KOPT-K1 (cell line): ENCODE measurements around the gene FGF16.
"Not testable (repeated sequence)": the region's sequence is repeated elsewhere in the genome, so short reads cannot be mapped to it uniquely, and the experiment has no call there.

Source experiments
- H3K27ac ChIP-seq: fragments of 200-600 bp; sonication (generic); 2 replicates; pipeline ENCODE4 v1.5.1; 2016; ENCODE audit warnings: antibody characterized with exemption, mild to moderate bottlenecking, low read depth, low read length; ENCODE audit not compliant: poor library complexity, severe bottlenecking
- H3K36me3 ChIP-seq: fragments of 200-600 bp; sonication (generic); 2 replicates; pipeline ENCODE4 v1.5.1; 2017; ENCODE audit warnings: antibody characterized with exemption, mild to moderate bottlenecking, low read length, moderate library complexity; ENCODE audit not compliant: insufficient read depth
- H3K9me3 ChIP-seq: fragments of 200-600 bp; sonication (generic); 2 replicates; pipeline ENCODE4 v1.5.1; 2017; ENCODE audit warnings: antibody characterized with exemption, low read length, mild to moderate bottlenecking; ENCODE audit not compliant: insufficient read depth, poor library complexity, severe bottlenecking

Gene FGF16

DNA sequence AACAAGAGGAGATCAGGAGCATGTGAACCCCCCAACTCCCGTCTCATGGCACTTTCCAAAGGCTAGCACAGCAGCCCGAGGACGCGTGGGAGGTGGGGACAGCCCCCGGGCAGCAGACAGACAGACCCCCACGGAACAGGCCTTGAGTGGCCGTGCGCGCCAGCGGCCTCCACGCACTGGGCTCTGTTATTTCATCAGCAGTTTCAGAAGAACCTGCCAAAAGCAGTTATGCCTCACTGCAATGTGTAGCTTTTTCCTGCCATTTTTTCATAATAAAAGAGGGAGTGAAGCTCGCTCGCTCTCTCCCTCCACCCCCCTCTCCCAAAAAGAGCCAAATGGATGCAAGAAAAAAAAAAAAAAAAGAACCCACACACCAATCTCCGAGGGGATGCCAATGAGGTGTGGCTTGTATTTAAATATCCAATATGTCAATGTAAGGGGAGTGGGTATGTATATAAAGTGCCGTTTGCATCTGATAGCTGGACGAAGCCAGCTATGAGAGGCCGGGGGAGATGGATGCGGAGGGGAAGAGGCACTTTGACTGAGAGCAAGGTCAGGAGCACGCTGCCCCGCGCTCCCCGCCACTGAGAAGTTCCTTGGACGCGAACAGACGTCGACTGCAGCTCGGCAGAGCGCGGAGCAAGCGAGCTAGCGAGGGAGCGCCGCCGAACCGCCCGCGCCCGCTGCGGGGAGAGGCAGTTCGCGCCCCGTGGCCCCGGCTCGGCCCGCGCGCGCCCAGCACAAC is at the start of gene FGF16:
Gene FGF16 (plus strand): TSS at position 482 of the 745 bp plus-strand sequence. CDS start 286 bp downstream, outside the sequence.
- no peak within 1 kb of the TSS for H3K27ac ChIP-seq
- no peaks in the 10 kb centered on the region for H3K36me3 ChIP-seq
- no peaks in the 10 kb centered on the region for H3K9me3 ChIP-seq

DNA sequence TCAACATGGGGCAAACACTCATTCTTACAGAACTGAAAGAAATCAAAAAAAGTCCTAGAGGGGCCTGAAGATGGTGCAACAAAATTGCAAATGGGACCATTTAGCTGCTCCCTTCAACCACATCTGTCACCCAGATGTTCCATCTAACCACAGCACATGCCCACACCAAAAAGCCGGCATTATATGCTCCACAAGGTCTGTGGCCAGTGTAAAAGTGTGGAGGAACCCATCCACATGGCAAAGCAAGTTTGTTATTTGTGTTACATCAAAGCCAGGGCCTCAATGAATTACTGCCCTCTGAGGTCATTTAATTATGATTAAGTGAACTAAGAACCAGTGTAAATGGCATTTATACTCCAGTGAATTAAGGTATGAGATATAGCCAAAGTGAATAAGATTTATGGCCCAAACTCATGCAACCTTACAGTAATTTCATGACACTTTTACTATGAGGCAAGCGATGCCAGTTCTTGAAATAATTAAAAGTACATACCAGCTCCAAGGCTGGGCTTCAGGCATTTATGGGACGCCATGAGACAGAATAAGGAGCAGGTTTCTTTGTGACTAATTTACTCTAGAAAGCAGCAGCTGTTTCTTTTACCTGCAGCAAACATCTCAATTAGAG is 48.7 kb upstream of the FGF16 start:
- H3K9me3 ChIP-seq = no peaks in the 10 kb centered on the region
- H3K27ac ChIP-seq = no peak overlapping the region

DNA sequence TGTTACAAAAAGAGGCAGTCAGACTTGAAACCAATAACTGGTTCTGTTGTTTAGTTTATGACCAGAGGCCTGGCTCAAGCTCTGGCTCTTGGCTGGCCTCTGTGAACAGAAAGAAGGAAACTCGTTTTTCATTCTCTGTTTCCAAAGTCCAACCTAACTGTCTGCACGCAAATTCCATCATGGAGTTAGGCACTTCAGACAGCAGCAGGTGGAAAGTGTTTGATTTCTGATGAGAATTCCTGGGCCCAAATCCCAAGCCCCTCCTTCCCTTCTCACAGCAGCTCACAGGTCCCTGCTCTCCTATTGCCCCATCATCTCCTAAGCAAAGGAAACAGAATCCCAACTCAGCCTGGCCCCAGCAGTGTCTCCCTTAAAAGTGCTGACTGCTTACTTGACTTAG is 42.8 kb upstream of the FGF16 start:
- Histone ChIP-seq H3K36me3 (no peaks in the 10 kb centered on the region), H3K27ac (no peak overlapping the region), H3K9me3 (no peaks in the 10 kb centered on the region)

More for the DNA sequence above, 48.7 kb upstream of the FGF16 start:
- H3K36me3 ChIP-seq = no peaks in the 10 kb centered on the region

- H3K36me3 ChIP-seq, H3K27ac ChIP-seq, H3K9me3 ChIP-seq: not testable (repeated sequence)
Measured at GRCh38 chrX:77407821-77408220, 39.4 kb upstream of the FGF16 start.

GRCh38 chrX:77412631-77413030 is 34.6 kb upstream of the FGF16 start:
- H3K27ac ChIP-seq = no peak overlapping the region
- no peaks in the 10 kb centered on the region for H3K36me3 ChIP-seq

DNA sequence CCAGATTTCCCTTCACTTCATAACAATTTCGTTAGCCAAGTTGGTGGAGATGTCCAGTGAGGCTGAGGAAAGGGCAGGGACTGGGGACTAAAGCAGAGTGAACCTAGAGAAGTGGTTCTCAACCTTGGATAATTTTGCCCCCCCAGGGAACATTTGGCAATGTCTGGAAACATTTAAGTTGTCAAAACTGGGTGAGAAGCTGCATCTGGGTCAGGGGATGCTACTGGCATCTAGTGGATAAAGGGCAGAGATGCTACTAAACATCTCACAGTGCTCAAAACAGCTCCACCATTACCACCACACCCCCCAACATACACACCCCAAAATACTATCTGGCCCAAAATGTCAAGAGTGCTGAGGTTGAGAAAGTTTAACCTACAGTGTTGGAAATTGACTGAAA is 32.0 kb upstream of the FGF16 start:
- H3K27ac ChIP-seq = no peak overlapping the region
- H3K9me3 ChIP-seq = no peaks in the 10 kb centered on the region

More at GRCh38 chrX:77412631-77413030, 34.6 kb upstream of the FGF16 start:
- H3K9me3 ChIP-seq = no peaks in the 10 kb centered on the region

GRCh38 chrX:77415882-77416281 is 31.3 kb upstream of the FGF16 start:
- Histone ChIP-seq H3K36me3 (no peaks in the 10 kb centered on the region), H3K27ac (no peak overlapping the region), H3K9me3 (no peaks in the 10 kb centered on the region)

More for the DNA sequence above, 32.0 kb upstream of the FGF16 start:
- H3K36me3 ChIP-seq = no peaks in the 10 kb centered on the region

DNA sequence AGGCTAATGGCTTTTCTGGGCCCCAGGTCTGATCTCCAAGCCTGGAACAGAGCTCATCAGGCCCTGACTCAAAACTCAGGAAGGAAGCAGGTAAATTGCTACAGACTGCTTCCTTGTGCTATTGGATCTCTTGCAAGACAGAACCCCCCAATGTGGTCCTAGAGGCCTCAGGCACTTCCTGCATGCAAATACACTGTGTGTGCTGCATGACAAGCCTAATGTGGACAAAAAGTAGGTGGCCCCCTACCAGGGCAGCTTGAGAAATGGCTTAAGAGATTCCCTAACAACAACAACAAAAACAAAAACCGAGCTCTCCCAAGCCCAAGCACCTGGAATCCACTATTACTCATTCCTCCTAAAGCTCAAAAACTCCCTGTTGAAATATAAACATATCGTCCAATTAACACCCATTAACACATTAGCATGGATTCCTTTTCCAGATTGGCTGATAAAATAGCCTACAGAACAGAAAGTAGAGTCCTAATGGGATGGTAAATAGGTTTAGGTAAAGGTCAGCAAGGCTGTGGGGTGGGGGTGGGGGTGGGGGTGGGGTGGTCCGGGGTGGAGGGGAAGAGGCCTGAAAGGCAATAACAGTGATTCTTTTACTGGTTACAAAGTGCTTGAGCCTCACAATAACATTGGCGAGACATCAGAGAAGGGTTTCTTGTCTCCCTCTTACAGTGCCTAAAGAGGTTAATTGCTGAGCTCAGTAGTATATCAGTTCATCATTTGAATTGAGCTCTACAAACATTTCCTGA is 24.1 kb upstream of the FGF16 start:
- no peaks in the 10 kb centered on the region for H3K36me3 ChIP-seq
- H3K9me3 ChIP-seq = no peaks in the 10 kb centered on the region
- no peak overlapping the region for H3K27ac ChIP-seq

- Histone ChIP-seq H3K9me3 (no peaks in the 10 kb centered on the region), H3K36me3 (no peaks in the 10 kb centered on the region), H3K27ac (no peak overlapping the region)
Measured at GRCh38 chrX:77426811-77427210, 20.4 kb upstream of the FGF16 start.

GRCh38 chrX:77427611-77428010 is 19.6 kb upstream of the FGF16 start:
- no peak overlapping the region for H3K27ac ChIP-seq
- no peaks in the 10 kb centered on the region for H3K9me3 ChIP-seq
- H3K36me3 ChIP-seq = no peaks in the 10 kb centered on the region

- Histone ChIP-seq H3K36me3 (no peaks in the 10 kb centered on the region), H3K9me3 (no peaks in the 10 kb centered on the region), H3K27ac (no peak overlapping the region)
Measured at GRCh38 chrX:77428551-77428950, 18.6 kb upstream of the FGF16 start.

DNA sequence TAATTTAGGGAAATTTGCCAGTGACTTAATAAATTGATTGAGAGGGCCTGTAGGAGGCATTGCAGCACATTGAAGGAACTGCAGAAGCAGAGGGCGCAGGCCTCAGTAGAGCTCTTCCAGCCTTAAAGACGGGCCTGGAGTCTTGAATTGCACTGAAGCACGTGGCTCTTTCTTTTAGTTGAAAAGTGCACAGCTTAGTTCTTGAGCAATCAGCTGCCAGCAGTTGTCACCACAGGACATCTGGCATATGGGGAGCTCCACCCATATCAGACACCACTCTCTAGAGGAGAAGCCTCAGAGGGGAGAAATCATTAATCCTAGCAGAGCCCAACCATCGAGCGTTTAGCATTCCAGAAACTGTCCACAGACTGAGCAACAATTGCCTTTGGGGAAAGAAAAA is 16.0 kb upstream of the FGF16 start:
- H3K9me3 ChIP-seq = no peaks in the 10 kb centered on the region
- no peaks in the 10 kb centered on the region for H3K36me3 ChIP-seq
- H3K27ac ChIP-seq = no peak overlapping the region

DNA sequence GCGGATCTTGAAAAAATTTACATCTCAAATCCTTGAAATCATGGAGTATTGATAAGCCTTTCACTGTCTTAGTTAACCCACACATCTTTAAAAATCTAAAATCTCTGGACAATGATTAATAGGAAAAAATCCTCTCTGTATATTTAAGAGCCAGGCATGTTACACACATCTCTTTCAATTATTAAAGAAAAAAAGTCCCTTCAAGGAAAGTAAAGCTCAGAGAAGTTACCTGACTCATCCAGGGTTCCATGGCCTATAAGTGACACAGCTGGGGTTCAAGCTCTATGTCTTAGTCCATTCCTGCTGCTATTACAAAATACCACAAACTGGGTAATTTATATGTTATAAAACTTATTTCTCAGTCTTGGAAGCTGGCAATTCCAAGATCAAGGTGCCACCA is 14.2 kb upstream of the FGF16 start:
- H3K27ac ChIP-seq = no peak overlapping the region
- no peaks in the 10 kb centered on the region for H3K36me3 ChIP-seq
- H3K9me3 ChIP-seq = no peaks in the 10 kb centered on the region

- H3K36me3 ChIP-seq = no peaks in the 10 kb centered on the region
- no peaks in the 10 kb centered on the region for H3K9me3 ChIP-seq
- H3K27ac ChIP-seq = no peak overlapping the region
Measured at GRCh38 chrX:77434962-77435361, 12.2 kb upstream of the FGF16 start.

GRCh38 chrX:77436271-77436670 is 10.9 kb upstream of the FGF16 start:
- H3K9me3 ChIP-seq = no peaks in the 10 kb centered on the region
- H3K27ac ChIP-seq = no peak overlapping the region
- H3K36me3 ChIP-seq = no peaks in the 10 kb centered on the region
